WTC11 (cell line): Measurements from ENCODE around the gene ABCA5. TPM values are rescaled to one million over a fixed set of nuclear protein-coding genes. Genes with fewer than 3 reads are reported as not detected.
A peak's percentile ranks its signal among the peaks of the same experiment; 100 is the strongest.

Experiments
- ATAC-seq: fragments of 200-7000 bp; cut with Tn5 transposase; 2 replicates; pipeline ENCODE4 v1.10.0; 2021; ENCODE audit warnings: mild to moderate bottlenecking, moderate library complexity
- CTCF ChIA-PET: fragments of 300-600 bp; sonication (Branson Sonifier 250); formaldehyde crosslinking; loops from one replicate; lab custom pipeline; 2021; ENCODE audit warnings: antibody characterized with exemption; lab: Charles Lee
- POLR2A ChIA-PET: fragments of 350-600 bp; sonication (Branson Sonifier 250); formaldehyde crosslinking; loops from one replicate; lab custom pipeline; 2021; ENCODE audit warnings: antibody characterized with exemption; lab: Charles Lee
- DNase-seq: peaks from one replicate; pipeline ENCODE4 v3.0.0; 2021; ENCODE audit warnings: low spot score
- H3K27ac Mint-ChIP-seq: 2 replicates; pipeline ENCODE4 v1.8.0; 2021; ENCODE audit warnings: mixed read lengths
- H3K27me3 Mint-ChIP-seq: 2 replicates; pipeline ENCODE4 v1.8.0; 2021; ENCODE audit warnings: low read depth, mild to moderate bottlenecking, moderate library complexity, mixed read lengths
- H3K36me3 Mint-ChIP-seq: 2 replicates; pipeline ENCODE4 v1.8.0; 2021; ENCODE audit warnings: mixed read lengths
- H3K4me1 Mint-ChIP-seq: 2 replicates; pipeline ENCODE4 v1.8.0; 2022; ENCODE audit warnings: mixed read lengths
- H3K4me3 Mint-ChIP-seq: 2 replicates; pipeline ENCODE4 v1.8.0; 2021; ENCODE audit warnings: mild to moderate bottlenecking, moderate library complexity, mixed read lengths
- H3K9me3 Mint-ChIP-seq: 2 replicates; pipeline ENCODE4 v1.8.0; 2021; ENCODE audit warnings: mixed read lengths
- ATF3 ChIP-seq: sonication (generic); formaldehyde crosslinking; conservative IDR thresholded peaks from 2 replicates; pipeline ENCODE4 v1.8.1; 2022; ENCODE audit warnings: mild to moderate bottlenecking, missing genetic modification reagents
- CTCF ChIP-seq: fragments of 200-600 bp; IDR thresholded peaks from 2 replicates; pipeline ENCODE4 v1.8.0; 2022; ENCODE audit warnings: antibody characterized with exemption
- E2F4 ChIP-seq: sonication (generic); formaldehyde crosslinking; IDR thresholded peaks from 2 replicates; pipeline ENCODE4 v1.8.1; 2022; ENCODE audit warnings: low read depth, mild to moderate bottlenecking, moderate library complexity, missing genetic modification reagents, borderline replicate concordance
- FOXK1 ChIP-seq: sonication (generic); formaldehyde crosslinking; IDR thresholded peaks from 2 replicates; pipeline ENCODE4 v1.8.0; 2022; ENCODE audit warnings: mild to moderate bottlenecking, moderate library complexity, missing genetic modification reagents
- HMGA2 ChIP-seq: fragments of 250-450 bp; sonication (Bioruptor Pico); IDR thresholded peaks from 2 replicates; pipeline ENCODE4 v1.4.0; 2021; ENCODE audit warnings: mild to moderate bottlenecking, moderate library complexity
- JAZF1 ChIP-seq: fragments of 250-450 bp; sonication (Bioruptor Pico); IDR thresholded peaks from 2 replicates; pipeline ENCODE4 v1.9.0; 2021; ENCODE audit warnings: moderate library complexity, mild to moderate bottlenecking, inconsistent platforms
- KAT7 ChIP-seq: sonication (generic); formaldehyde crosslinking; IDR thresholded peaks from 2 replicates; pipeline ENCODE4 v1.8.1; 2023; ENCODE audit warnings: missing genetic modification reagents, mild to moderate bottlenecking, borderline replicate concordance
- MYBL2 ChIP-seq: sonication (generic); formaldehyde crosslinking; IDR thresholded peaks from 2 replicates; pipeline ENCODE4 v1.8.1; 2023; ENCODE audit warnings: mild to moderate bottlenecking, moderate library complexity, missing genetic modification reagents
- STAT6 ChIP-seq: sonication (generic); formaldehyde crosslinking; conservative IDR thresholded peaks from 2 replicates; pipeline ENCODE4 v1.8.1; 2023; ENCODE audit warnings: mild to moderate bottlenecking, low read depth, missing genetic modification reagents, moderate library complexity
- ZBTB21 ChIP-seq: sonication (generic); formaldehyde crosslinking; IDR thresholded peaks from 2 replicates; pipeline ENCODE4 v1.8.1; 2023; ENCODE audit warnings: mild to moderate bottlenecking, missing genetic modification reagents, borderline replicate concordance
- ZBTB43 ChIP-seq: sonication (generic); formaldehyde crosslinking; IDR thresholded peaks from 2 replicates; pipeline ENCODE4 v1.8.1; 2023; ENCODE audit warnings: mild to moderate bottlenecking, missing genetic modification reagents
- ZMAT4 ChIP-seq: fragments of 250-450 bp; sonication (Bioruptor Pico); IDR thresholded peaks from 2 replicates; pipeline ENCODE4 v1.9.0; 2021; ENCODE audit warnings: mild to moderate bottlenecking
- ZNF138 ChIP-seq: sonication (generic); formaldehyde crosslinking; conservative IDR thresholded peaks from 2 replicates; pipeline ENCODE4 v1.8.1; 2022; ENCODE audit warnings: mild to moderate bottlenecking, moderate library complexity, missing genetic modification reagents
- ZNF232 ChIP-seq: sonication (generic); formaldehyde crosslinking; IDR thresholded peaks from 2 replicates; pipeline ENCODE4 v1.8.0; 2022; ENCODE audit warnings: mild to moderate bottlenecking, missing genetic modification reagents
- ZNF425 ChIP-seq: fragments of 250-450 bp; sonication (Bioruptor Pico); conservative IDR thresholded peaks from 2 replicates; pipeline ENCODE4 v1.9.0; 2021; ENCODE audit warnings: mild to moderate bottlenecking
- ZNF512 ChIP-seq: sonication (generic); formaldehyde crosslinking; IDR thresholded peaks from 2 replicates; pipeline ENCODE4 v1.8.1; 2022; ENCODE audit warnings: missing genetic modification reagents, borderline replicate concordance
- total RNA-seq: library from RNA; stranded (reverse); gene quantifications from 3 replicates; pipeline ENCODE4 v1.2.3, GENCODE V29; 2021

The ABCA5 gene
- total RNA-seq, 1 experiment from 2014 or later, result 1.8 TPM

- no peak for TF ChIP-seq STAT6 (CRISPR knock-in tag)
These were observed 76.3 kb downstream of the ABCA5 start (continued) for GRCh38 chr17:69250641-69251040.

- CTCF ChIA-PET, result interaction anchor here (0.5 to 1.9 kb wide), 14 partner anchors 15 to 475 kb away, joined by 3 to 7 read pairs (median 3); no protein-coding TSS in a partner anchor
- Mint-ChIP-seq H3K27me3 (no peaks in the 10 kb centered on the region), H3K4me1 (no peaks in the 10 kb centered on the region)
- POLR2A ChIA-PET, result no interaction called here
- no peak for DNase-seq
- no peak for TF ChIP-seq ZNF232
- 0 out of 2 replicates have a peak, but pooled peaks have one; percentile 23 for TF ChIP-seq CTCF
- TF ChIP-seq, all 79 proteins: peak for 1
- no peaks in the 10 kb centered on the region for H3K9me3 Mint-ChIP-seq
- no peak for ATAC-seq
- H3K27ac Mint-ChIP-seq, result no peak overlapping the region
- no peak overlapping the region for H3K4me3 Mint-ChIP-seq
- no peaks in the 10 kb centered on the region for H3K36me3 Mint-ChIP-seq
These were observed 80.1 kb downstream of the ABCA5 start for GRCh38 chr17:69246726-69247375.

GRCh38 chr17:69246202-69246601 is 80.7 kb downstream of the ABCA5 start:
- no peaks in the 10 kb centered on the region for H3K9me3 Mint-ChIP-seq
- H3K4me1 Mint-ChIP-seq, result no peaks in the 10 kb centered on the region
- H3K27ac Mint-ChIP-seq, result no peak overlapping the region
- DNase-seq (no peak), ATAC-seq (no peak)
- no peak overlapping the region for H3K4me3 Mint-ChIP-seq
- TF ChIP-seq ZMAT4 (CRISPR knock-in tag) (no peak), E2F4 (CRISPR knock-in tag) (no peak), ZBTB43 (CRISPR knock-in tag) (no peak), FOXK1 (CRISPR knock-in tag) (no peak), JAZF1 (CRISPR knock-in tag) (no peak)
- H3K36me3 Mint-ChIP-seq, result no peaks in the 10 kb centered on the region
- ChIA-PET POLR2A (no interaction called here), CTCF (interaction anchor here (1.4 to 1.9 kb wide), 5 partner anchors 112 to 474 kb away, joined by 3 to 7 read pairs (median 5); no protein-coding TSS in a partner anchor)
- H3K27me3 Mint-ChIP-seq, result no peaks in the 10 kb centered on the region

- Mint-ChIP-seq H3K27ac (no peak overlapping the region), H3K36me3 (no peaks in the 10 kb centered on the region), H3K27me3 (no peaks in the 10 kb centered on the region), H3K4me1 (no peaks in the 10 kb centered on the region), H3K4me3 (no peak overlapping the region), H3K9me3 (no peaks in the 10 kb centered on the region)
- POLR2A ChIA-PET, result no interaction called here
- DNase-seq (no peak), ATAC-seq (no peak)
- CTCF ChIA-PET, result no interaction called here
- TF ChIP-seq ZNF425 (CRISPR knock-in tag) (no peak), MYBL2 (CRISPR knock-in tag) (no peak), ATF3 (CRISPR knock-in tag) (no peak), HMGA2 (CRISPR knock-in tag) (no peak), KAT7 (CRISPR knock-in tag) (no peak), ZBTB21 (CRISPR knock-in tag) (no peak), ZNF138 (CRISPR knock-in tag) (no peak), ZNF512 (CRISPR knock-in tag) (no peak)
These were observed 81.3 kb downstream of the ABCA5 start for GRCh38 chr17:69245617-69246016.
